Transverse colon (tissue), 4 donors: ENCODE measurements around the gene TEDC1. TPM values are rescaled to one million over a fixed set of nuclear protein-coding genes. Genes with fewer than 3 reads are reported as not detected.

ENCODE experiments used
- DNase-seq: peaks from one replicate; pipeline ENCODE4 v3.0.0-alpha.2; 2019
- H3K27ac ChIP-seq, 4 donors: fragments of 200-600 bp; sonication (generic); 2 replicates each; pipeline ENCODE4 v1.5.1; 2016 to 2018; ENCODE audit warnings: inconsistent platforms in 4 of 4
- H3K27me3 ChIP-seq: fragments of 200-600 bp; sonication (generic); 2 replicates; pipeline ENCODE4 v1.5.1; 2017; ENCODE audit warnings: inconsistent platforms
- H3K36me3 ChIP-seq, 4 donors: fragments of 200-600 bp; sonication (generic); 2 replicates each; pipeline ENCODE4 v1.5.1; 2017 to 2019; ENCODE audit warnings: inconsistent platforms in 4 of 4
- H3K4me1 ChIP-seq, 4 donors: fragments of 200-600 bp; sonication (generic); 2 replicates each; pipeline ENCODE4 v1.5.1; 2017 to 2020; ENCODE audit warnings: inconsistent platforms in 4 of 4
- H3K4me3 ChIP-seq, 4 donors: fragments of 200-600 bp; sonication (generic); 1 replicate in 1 of 4; 2 replicates in 3 of 4; pipeline versions ENCODE4 v1.5.1 to v1.6.1; 2017 to 2019; ENCODE audit warnings: inconsistent platforms in 4 of 4
- H3K9me3 ChIP-seq, 2 donors: fragments of 200-600 bp; sonication (generic); 2 replicates each; pipeline ENCODE4 v1.5.1; 2017 to 2019; ENCODE audit warnings: inconsistent platforms in 2 of 2
- EP300 ChIP-seq: sonication (generic); formaldehyde crosslinking; IDR thresholded peaks from one replicate; pipeline ENCODE4 v1.6.1; 2017; ENCODE audit warnings: antibody characterized with exemption, low read depth
- POLR2A ChIP-seq: fragments of 450-650 bp; IDR thresholded peaks from one replicate; pipeline ENCODE4 v1.6.1; 2016; ENCODE audit warnings: antibody characterized with exemption, mild to moderate bottlenecking, moderate library complexity
- POLR2AphosphoS5 ChIP-seq, 3 donors: sonication (generic); formaldehyde crosslinking; IDR thresholded peaks; one replicate each; pipeline ENCODE4 v1.6.1; 2016; ENCODE audit warnings: antibody characterized with exemption in 3 of 3
- WGBS, 2 donors: methylation state at CpG; one replicate each; pipeline ENCODE4 v1.1.5; 2018; ENCODE audit warnings: low coverage in 1 of 2; 5-methylcytosine and 5-hydroxymethylcytosine counted together
- in situ Hi-C, 4 donors: fragments of 200-750 bp; cut with MboI; loops; one replicate each; pipeline versions ENCODE4 v1.15.0 to v1.15.1; 2017; ENCODE audit warnings: low sequenced_read_pairs in 3 of 4, low pct_ligation_motif_present in 1 of 4, low pct_unique_long_range_greater_than_20kb in 1 of 4
- intact Hi-C: fragments of 100-400 bp; cut with DNase I; formaldehyde crosslinking; loops from one replicate; pipeline ENCODE4 v1.15.1; 2023; ENCODE audit warnings: low total_unique reads
- total RNA-seq, 4 donors: library from RNA; depleted of rRNA; stranded (reverse); fragments of >200 nt; gene quantifications; one replicate each; pipeline ENCODE4 v1.1.0, GENCODE V29; 2016
- TF ChIP-seq, protein P1 (sequence below), 5 experiments: fragments of 200-600 bp in 3 of 5; fragments of 450-650 bp in 2 of 5; sonication (generic) in 3 of 5; IDR thresholded peaks; 1 replicate in 2 of 5; 2 replicates in 3 of 5; pipeline ENCODE4 v1.5.1; 2016 to 2017; ENCODE audit warnings: antibody characterized with exemption in 5 of 5, inconsistent platforms in 3 of 5, mild to moderate bottlenecking in 2 of 5, moderate library complexity in 1 of 5

TEDC1 gene
- total RNA-seq, 4 donors from 2014 or later, result 10.8 to 52.9 (median 29.5) TPM

GRCh38 chr14:105455086-105455640 is 35.9 kb upstream of the TEDC1 start:
- no peak for DNase-seq
- intact Hi-C loops, result no loop called here
- WGBS, 2 donors, result 92 to 100% methylated on average over 2 to 22 of the region's 22 CpGs

GRCh38 chr14:105455766-105456660 is 35.0 kb upstream of the TEDC1 start:
- Histone ChIP-seq H3K27ac (no peak overlapping the region), H3K4me1 (no peaks in the 10 kb centered on the region), H3K27me3 (no peaks in the 10 kb centered on the region), H3K9me3 (no peaks in the 10 kb centered on the region), H3K36me3 (peaks cover 0 to 6% (median under 1%) of the 10 kb centered on the region in 4 donors), H3K4me3 (no peak overlapping the region)
- intact Hi-C loops, result no loop called here
- in situ Hi-C loops, result no loop called here
- TF ChIP-seq EP300 (no peak), POLR2AphosphoS5 (IDR thresholded peaks at IDR 0.05) (no peak), POLR2A (no peak)
- TF ChIP-seq, protein P1, sequence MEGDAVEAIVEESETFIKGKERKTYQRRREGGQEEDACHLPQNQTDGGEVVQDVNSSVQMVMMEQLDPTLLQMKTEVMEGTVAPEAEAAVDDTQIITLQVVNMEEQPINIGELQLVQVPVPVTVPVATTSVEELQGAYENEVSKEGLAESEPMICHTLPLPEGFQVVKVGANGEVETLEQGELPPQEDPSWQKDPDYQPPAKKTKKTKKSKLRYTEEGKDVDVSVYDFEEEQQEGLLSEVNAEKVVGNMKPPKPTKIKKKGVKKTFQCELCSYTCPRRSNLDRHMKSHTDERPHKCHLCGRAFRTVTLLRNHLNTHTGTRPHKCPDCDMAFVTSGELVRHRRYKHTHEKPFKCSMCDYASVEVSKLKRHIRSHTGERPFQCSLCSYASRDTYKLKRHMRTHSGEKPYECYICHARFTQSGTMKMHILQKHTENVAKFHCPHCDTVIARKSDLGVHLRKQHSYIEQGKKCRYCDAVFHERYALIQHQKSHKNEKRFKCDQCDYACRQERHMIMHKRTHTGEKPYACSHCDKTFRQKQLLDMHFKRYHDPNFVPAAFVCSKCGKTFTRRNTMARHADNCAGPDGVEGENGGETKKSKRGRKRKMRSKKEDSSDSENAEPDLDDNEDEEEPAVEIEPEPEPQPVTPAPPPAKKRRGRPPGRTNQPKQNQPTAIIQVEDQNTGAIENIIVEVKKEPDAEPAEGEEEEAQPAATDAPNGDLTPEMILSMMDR (IDR thresholded peaks at IDR 0.05), result no peak
- 90% methylated on average over 22 of the region's 22 CpGs; no CpG with 5 or more reads in 1 of the 2 donors for WGBS, 2 donors
- DNase-seq, result no peak

More at GRCh38 chr14:105455086-105455640, 35.9 kb upstream of the TEDC1 start:
- TF ChIP-seq POLR2A, result no peak
- TF ChIP-seq, protein P1 (IDR thresholded peaks at IDR 0.05), result no peak
- TF ChIP-seq POLR2AphosphoS5 (IDR thresholded peaks at IDR 0.05), result no peak
- TF ChIP-seq EP300, result no peak
- H3K27ac ChIP-seq, result no peak overlapping the region
- H3K36me3 ChIP-seq, result peaks cover 0 to 6% (median 2%) of the 10 kb centered on the region in 4 donors
- no peaks in the 10 kb centered on the region for H3K27me3 ChIP-seq
- no peak overlapping the region for H3K4me3 ChIP-seq
- H3K9me3 ChIP-seq, result no peaks in the 10 kb centered on the region
- no peaks in the 10 kb centered on the region for H3K4me1 ChIP-seq
- in situ Hi-C loops, result no loop called here

GRCh38 chr14:105456736-105457617 is 34.1 kb upstream of the TEDC1 start:
- no peak overlapping the region for H3K27ac ChIP-seq
- H3K4me3 ChIP-seq, result no peak overlapping the region
- no peaks in the 10 kb centered on the region for H3K4me1 ChIP-seq
- intact Hi-C loops, result no loop called here
- H3K36me3 ChIP-seq, result peaks cover 0 to 10% (median 3%) of the 10 kb centered on the region in 4 donors
- WGBS, 2 donors, result 88 to 100% methylated on average over 6 to 19 of the region's 22 CpGs
- DNase-seq, result no peak
- H3K9me3 ChIP-seq, result no peaks in the 10 kb centered on the region
- in situ Hi-C loops, result no loop called here
- H3K27me3 ChIP-seq, result no peaks in the 10 kb centered on the region
- no peak for TF ChIP-seq POLR2AphosphoS5 (IDR thresholded peaks at IDR 0.05)
- TF ChIP-seq EP300, result no peak
- TF ChIP-seq, protein P1 (IDR thresholded peaks at IDR 0.05), result no peak
- no peak for TF ChIP-seq POLR2A

DNA sequence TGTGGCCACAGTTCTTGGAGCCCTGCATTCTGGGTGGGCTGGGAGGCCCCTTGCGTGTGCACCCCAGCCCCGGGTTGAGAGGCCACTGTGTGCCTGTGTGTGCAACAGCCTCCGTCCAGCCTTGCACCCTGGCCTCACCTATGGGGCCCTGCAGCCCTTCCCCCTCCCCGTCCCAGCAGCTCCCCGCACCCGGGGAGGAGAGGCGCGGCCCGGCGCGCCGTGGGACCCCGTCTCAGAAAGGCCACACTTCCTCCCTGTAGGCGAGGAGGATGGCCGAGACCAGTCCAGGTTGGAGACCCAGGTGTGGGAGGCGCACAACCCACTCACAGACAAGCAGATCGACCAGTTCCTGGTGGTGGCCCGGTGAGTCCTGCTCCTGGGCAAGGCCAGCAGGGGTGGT is 33.0 kb upstream of the TEDC1 start:
- H3K27ac ChIP-seq, result no peak overlapping the region
- H3K4me1 ChIP-seq, result no peaks in the 10 kb centered on the region
- H3K9me3 ChIP-seq, result no peaks in the 10 kb centered on the region
- H3K27me3 ChIP-seq, result no peaks in the 10 kb centered on the region
- TF ChIP-seq POLR2A, result no peak
- no peak for TF ChIP-seq EP300
- TF ChIP-seq, protein P1 (IDR thresholded peaks at IDR 0.05), result no peak
- TF ChIP-seq POLR2AphosphoS5 (IDR thresholded peaks at IDR 0.05), result no peak
- DNase-seq, result no peak
- intact Hi-C loops, result no loop called here
- 58 to 88% methylated on average over 2 to 18 of the region's 18 CpGs for WGBS, 2 donors
- no peak overlapping the region for H3K4me3 ChIP-seq
- in situ Hi-C loops, result no loop called here
- H3K36me3 ChIP-seq, result peaks cover 0 to 11% (median 3%) of the 10 kb centered on the region in 4 donors
